HG02870 (cell line): Measurements from ENCODE around the gene TACSTD2.
"Not testable (repeated sequence)": the region's sequence is repeated elsewhere in the genome, so short reads cannot be mapped to it uniquely, and the experiment has no call there.

Experiments used
- ATAC-seq: cut with Tn5 transposase; IDR thresholded peaks from one replicate; pipeline ENCODE4 v1.9.1; 2021; ENCODE audit warnings: mild to moderate bottlenecking, moderate library complexity; ENCODE audit not compliant: unreplicated experiment

TACSTD2 gene

GRCh38 chr1:58568271-58568860 lies 8.7 kb downstream of the TACSTD2 start:
- no peak for ATAC-seq

- no peak for ATAC-seq
Observed at GRCh38 chr1:58566339-58566738, 10.7 kb downstream of the TACSTD2 start.

GRCh38 chr1:58563715-58564114 lies 13.3 kb downstream of the TACSTD2 start:
- not testable (repeated sequence) for ATAC-seq

- no peak for ATAC-seq
Observed at GRCh38 chr1:58561633-58562032, 15.4 kb downstream of the TACSTD2 start.

GRCh38 chr1:58555393-58555792 lies 21.7 kb downstream of the TACSTD2 start:
- no peak for ATAC-seq

GRCh38 chr1:58551186-58552140 lies 25.6 kb downstream of the TACSTD2 start:
- ATAC-seq: no peak

- not testable (repeated sequence) for ATAC-seq
Observed at GRCh38 chr1:58549291-58549690, 27.8 kb downstream of the TACSTD2 start.

GRCh38 chr1:58548371-58548770 lies 28.7 kb downstream of the TACSTD2 start:
- no peak for ATAC-seq

- ATAC-seq: peak; percentile 96
Observed at GRCh38 chr1:58546520-58547308, 30.3 kb downstream of the TACSTD2 start, which contains the start of gene OMA1. TSS of gene OMA1 (minus strand) at chr1:58546726. CDS start at chr1:58539294, 7,432 bp downstream.

GRCh38 chr1:58545591-58546519 lies 31.2 kb downstream of the TACSTD2 start:
- ATAC-seq: peak; percentile 42

GRCh38 chr1:58543260-58543659 lies 33.8 kb downstream of the TACSTD2 start:
- no peak for ATAC-seq

- ATAC-seq: no peak
Observed at GRCh38 chr1:58539553-58539952, 37.5 kb downstream of the TACSTD2 start.

- no peak for ATAC-seq
Observed at GRCh38 chr1:58538821-58539220, 38.2 kb downstream of the TACSTD2 start.

GRCh38 chr1:58531842-58532241 lies 45.2 kb downstream of the TACSTD2 start:
- ATAC-seq: not testable (repeated sequence)

GRCh38 chr1:58529284-58529683 lies 47.8 kb downstream of the TACSTD2 start:
- no peak for ATAC-seq

- ATAC-seq: no peak
Observed at GRCh38 chr1:58528518-58528917, 48.5 kb downstream of the TACSTD2 start.
